Stimulated activated CD8-positive, alpha-beta memory T cell treated with anti-CD3 and anti-CD28 coated beads, Interleukin-4, amount 100 ng/mL, for 1 hour (primary cell): ENCODE measurements around the gene KLHL22.
"Not testable (repeated sequence)": the region's sequence is repeated elsewhere in the genome, so short reads cannot be mapped to it uniquely, and the experiment has no call there.

Source experiments
- DNase-seq, 2 donors: peaks; one replicate each; pipeline ENCODE4 v3.0.0-alpha.2; 2020; ENCODE audit warnings: low read depth in 2 of 2, low spot score in 1 of 2

The KLHL22 gene

GRCh38 chr22:20470525-20470924 is 25.1 kb downstream of the KLHL22 start:
- DNase-seq: not testable (repeated sequence)

GRCh38 chr22:20469110-20469868 is 26.3 kb downstream of the KLHL22 start:
- DNase-seq: no peak

- no peak for DNase-seq
These were observed 28.8 kb downstream of the KLHL22 start for GRCh38 chr22:20466659-20467379.

- no peak for DNase-seq
These were observed 29.9 kb downstream of the KLHL22 start for GRCh38 chr22:20465759-20466077.

- DNase-seq: no peak
These were observed 30.5 kb downstream of the KLHL22 start for GRCh38 chr22:20464912-20465758.

- peak; percentile 10 to 23 for DNase-seq
These were observed 31.4 kb downstream of the KLHL22 start for GRCh38 chr22:20464096-20464614.

- DNase-seq: no peak
These were observed 32.1 kb downstream of the KLHL22 start for GRCh38 chr22:20463324-20464095.

GRCh38 chr22:20459862-20460261 is 35.7 kb downstream of the KLHL22 start:
- no peak for DNase-seq

- no peak for DNase-seq
These were observed 36.4 kb downstream of the KLHL22 start for GRCh38 chr22:20459152-20459542.

GRCh38 chr22:20458530-20459151 is 37.0 kb downstream of the KLHL22 start:
- no peak for DNase-seq

- DNase-seq: no peak
These were observed 37.9 kb downstream of the KLHL22 start for GRCh38 chr22:20457506-20458240.

GRCh38 chr22:20456722-20457076 is 38.9 kb downstream of the KLHL22 start:
- no peak for DNase-seq

GRCh38 chr22:20456064-20456721 is 39.4 kb downstream of the KLHL22 start:
- peak; percentile 38 to 58 for DNase-seq

GRCh38 chr22:20455709-20456063 is 39.9 kb downstream of the KLHL22 start:
- no peak for DNase-seq

GRCh38 chr22:20453222-20453621 is 42.4 kb downstream of the KLHL22 start:
- DNase-seq: no peak

GRCh38 chr22:20451920-20452319 is 43.7 kb downstream of the KLHL22 start:
- no peak for DNase-seq

GRCh38 chr22:20451129-20451778 is 44.3 kb downstream of the KLHL22 start:
- DNase-seq: not testable (repeated sequence)

- no peak for DNase-seq
These were observed 45.1 kb downstream of the KLHL22 start for GRCh38 chr22:20450551-20450906.
